ENCODE results near the gene SLC43A2. TPM values are rescaled to one million over a fixed set of nuclear protein-coding genes. Genes with fewer than 3 reads are reported as not detected.

SLC43A2 gene
- total RNA-seq, 4 donors from 2014 or later, result 3.7 to 98.9 (median 12.3) TPM

DNA sequence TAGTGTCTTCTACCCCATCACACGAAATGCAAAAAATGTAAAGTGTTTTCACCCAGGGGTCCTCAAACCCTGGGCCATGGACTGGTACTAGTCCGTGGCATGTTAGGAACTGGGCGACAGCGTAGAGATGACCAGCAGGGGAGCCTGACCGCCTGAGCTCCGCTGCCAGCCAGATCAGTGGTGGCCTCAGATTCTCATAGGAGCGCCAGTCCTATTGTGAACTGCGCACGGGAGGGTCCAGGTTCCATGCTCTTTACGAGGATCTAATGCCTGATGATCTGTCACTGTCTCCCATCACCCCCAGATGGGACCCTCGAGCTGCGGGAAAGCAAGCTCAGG, 12.4 kb upstream of the SLC43A2 start:
- H3K27ac ChIP-seq, result no peak overlapping the region
- H3K36me3 ChIP-seq, result no peaks in the 10 kb centered on the region
- TF ChIP-seq POLR2A (IDR thresholded peaks at IDR 0.05) (no peak), POLR2AphosphoS5 (IDR thresholded peaks at IDR 0.05) (no peak), EP300 (IDR thresholded peaks at IDR 0.05; ENCODE audit: low read depth) (no peak)
- TF ChIP-seq, protein P1, sequence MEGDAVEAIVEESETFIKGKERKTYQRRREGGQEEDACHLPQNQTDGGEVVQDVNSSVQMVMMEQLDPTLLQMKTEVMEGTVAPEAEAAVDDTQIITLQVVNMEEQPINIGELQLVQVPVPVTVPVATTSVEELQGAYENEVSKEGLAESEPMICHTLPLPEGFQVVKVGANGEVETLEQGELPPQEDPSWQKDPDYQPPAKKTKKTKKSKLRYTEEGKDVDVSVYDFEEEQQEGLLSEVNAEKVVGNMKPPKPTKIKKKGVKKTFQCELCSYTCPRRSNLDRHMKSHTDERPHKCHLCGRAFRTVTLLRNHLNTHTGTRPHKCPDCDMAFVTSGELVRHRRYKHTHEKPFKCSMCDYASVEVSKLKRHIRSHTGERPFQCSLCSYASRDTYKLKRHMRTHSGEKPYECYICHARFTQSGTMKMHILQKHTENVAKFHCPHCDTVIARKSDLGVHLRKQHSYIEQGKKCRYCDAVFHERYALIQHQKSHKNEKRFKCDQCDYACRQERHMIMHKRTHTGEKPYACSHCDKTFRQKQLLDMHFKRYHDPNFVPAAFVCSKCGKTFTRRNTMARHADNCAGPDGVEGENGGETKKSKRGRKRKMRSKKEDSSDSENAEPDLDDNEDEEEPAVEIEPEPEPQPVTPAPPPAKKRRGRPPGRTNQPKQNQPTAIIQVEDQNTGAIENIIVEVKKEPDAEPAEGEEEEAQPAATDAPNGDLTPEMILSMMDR (IDR thresholded peaks at IDR 0.05), result no peak
- intact Hi-C loops (cut with DNase I; ENCODE audit: low total_unique reads), result no loop called here
- H3K4me3 ChIP-seq, result no peak overlapping the region
- H3K27me3 ChIP-seq, result no peaks in the 10 kb centered on the region
- in situ Hi-C loops (cut with MboI; ENCODE audit: low pct_ligation_motif_present in 1 of 4, low pct_unique_long_range_greater_than_20kb in 1 of 4, low sequenced_read_pairs in 3 of 4), result no loop called here
- DNase-seq, result no peak
- WGBS, 2 donors (ENCODE audit: low coverage in 1 of 2), result 66 to 78% methylated on average over 10 to 12 of the region's 12 CpGs
- H3K9me3 ChIP-seq, result no peaks in the 10 kb centered on the region
- H3K4me1 ChIP-seq, result peaks cover 0 to 12% (median 8%) of the 10 kb centered on the region in 4 donors

DNA sequence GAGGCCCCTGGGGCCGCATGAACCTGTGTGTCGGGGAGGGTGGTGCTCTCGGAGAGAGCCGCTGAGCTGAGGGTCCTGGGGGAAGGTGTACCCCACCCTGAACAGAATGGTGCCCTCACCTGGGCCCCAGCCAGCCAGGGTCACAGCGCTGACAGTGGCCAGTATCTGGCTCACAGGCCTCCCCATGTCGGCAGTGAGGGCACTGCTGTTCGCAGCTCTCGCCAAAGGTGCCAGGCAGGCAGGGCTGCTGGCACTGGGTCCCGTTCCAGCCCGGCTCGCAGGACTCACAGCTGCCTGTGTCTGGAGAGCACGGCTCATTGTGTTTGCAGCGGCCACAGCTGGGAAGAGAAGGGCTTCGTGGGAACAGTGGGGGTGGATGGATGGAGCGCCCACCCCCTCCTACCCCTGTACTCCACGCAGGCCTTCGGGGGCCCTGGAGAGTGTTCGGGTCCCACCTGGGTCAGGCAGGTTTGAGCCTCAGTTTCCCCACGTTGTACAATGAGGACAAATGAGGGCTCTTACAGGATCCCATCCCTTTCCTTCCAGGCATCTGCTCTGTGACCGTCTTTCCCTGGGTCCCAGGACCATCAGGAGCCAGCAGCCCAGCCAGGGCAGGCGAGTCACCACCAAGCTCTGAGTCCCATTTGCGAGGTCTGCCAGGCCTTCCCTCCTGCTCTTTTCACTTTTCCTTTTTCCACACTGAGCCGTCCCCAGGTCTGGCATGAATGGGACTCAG, 11.9 kb upstream of the SLC43A2 start:
- 73% methylated on average over 20 of the region's 23 CpGs; no CpG with 5 or more reads in 1 of the 2 donors for WGBS, 2 donors (ENCODE audit: low coverage in 1 of 2)
- in situ Hi-C loops (cut with MboI; ENCODE audit: low pct_ligation_motif_present in 1 of 4, low pct_unique_long_range_greater_than_20kb in 1 of 4, low sequenced_read_pairs in 3 of 4) (no loop called here), intact Hi-C loops (cut with DNase I; ENCODE audit: low total_unique reads) (no loop called here)
- DNase-seq, result no peak
- no peak overlapping the region for H3K27ac ChIP-seq
- TF ChIP-seq EP300 (IDR thresholded peaks at IDR 0.05; ENCODE audit: low read depth), result no peak
- TF ChIP-seq, protein P1 (IDR thresholded peaks at IDR 0.05), result no peak
- no peak for TF ChIP-seq POLR2AphosphoS5 (IDR thresholded peaks at IDR 0.05)
- no peak for TF ChIP-seq POLR2A (IDR thresholded peaks at IDR 0.05)
- H3K9me3 ChIP-seq, result no peaks in the 10 kb centered on the region
- no peaks in the 10 kb centered on the region for H3K27me3 ChIP-seq
- H3K4me3 ChIP-seq, result no peak overlapping the region
- peaks cover 0 to 12% (median 8%) of the 10 kb centered on the region in 4 donors for H3K4me1 ChIP-seq
- no peaks in the 10 kb centered on the region for H3K36me3 ChIP-seq

DNA sequence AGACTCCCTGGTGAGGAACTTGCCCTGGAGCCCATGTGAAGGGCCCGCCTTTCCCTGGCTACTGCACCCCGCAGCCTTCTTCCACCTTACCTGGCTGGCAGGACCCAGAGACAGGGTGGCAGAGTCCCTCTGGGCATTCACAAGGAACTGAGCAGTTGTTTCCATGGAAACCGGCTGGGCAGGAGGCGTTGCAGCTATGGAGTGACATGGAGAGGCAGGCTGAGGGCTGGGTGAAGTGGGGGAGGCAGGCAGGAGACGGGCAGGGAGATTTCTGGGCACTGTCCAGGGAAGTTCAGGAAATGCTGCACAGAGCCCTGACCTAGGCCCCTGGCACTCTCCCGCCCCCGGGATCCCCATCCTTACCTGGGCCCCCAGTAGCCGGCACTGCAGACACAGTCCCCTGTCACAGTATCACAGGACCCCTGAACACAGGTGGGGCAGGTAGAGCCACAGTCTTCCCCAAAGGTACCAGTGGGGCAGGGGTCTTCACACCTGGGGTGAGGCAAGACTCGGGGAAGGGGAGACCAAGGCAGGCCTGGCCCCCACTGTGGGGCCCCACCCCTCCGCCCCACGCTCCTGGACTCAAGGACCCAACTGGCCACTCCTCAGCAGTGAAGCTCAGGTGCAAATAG, 11.0 kb upstream of the SLC43A2 start:
- TF ChIP-seq EP300 (IDR thresholded peaks at IDR 0.05; ENCODE audit: low read depth), result no peak
- TF ChIP-seq POLR2A (IDR thresholded peaks at IDR 0.05), result no peak
- TF ChIP-seq, protein P1 (IDR thresholded peaks at IDR 0.05), result no peak
- TF ChIP-seq POLR2AphosphoS5 (IDR thresholded peaks at IDR 0.05), result no peak
- Histone ChIP-seq H3K27me3 (no peaks in the 10 kb centered on the region), H3K36me3 (no peaks in the 10 kb centered on the region), H3K4me3 (no peak overlapping the region), H3K4me1 (peaks cover 0 to 12% (median 8%) of the 10 kb centered on the region in 4 donors), H3K27ac (no peak overlapping the region), H3K9me3 (no peaks in the 10 kb centered on the region)
- in situ Hi-C loops (cut with MboI; ENCODE audit: low pct_ligation_motif_present in 1 of 4, low pct_unique_long_range_greater_than_20kb in 1 of 4, low sequenced_read_pairs in 3 of 4) (loop anchor here in 1 of 4 donors (10.0 kb wide), 1 partner anchor 55 kb away; no protein-coding TSS in a partner anchor), intact Hi-C loops (cut with DNase I; ENCODE audit: low total_unique reads) (loop anchor here (10.0 kb wide), 1 partner anchor 365 kb away; the partner anchor contains the start of genes BHLHA9 and TRARG1)
- 65 to 92% methylated on average over 2 to 11 of the region's 11 CpGs for WGBS, 2 donors (ENCODE audit: low coverage in 1 of 2)
- DNase-seq, result no peak

DNA sequence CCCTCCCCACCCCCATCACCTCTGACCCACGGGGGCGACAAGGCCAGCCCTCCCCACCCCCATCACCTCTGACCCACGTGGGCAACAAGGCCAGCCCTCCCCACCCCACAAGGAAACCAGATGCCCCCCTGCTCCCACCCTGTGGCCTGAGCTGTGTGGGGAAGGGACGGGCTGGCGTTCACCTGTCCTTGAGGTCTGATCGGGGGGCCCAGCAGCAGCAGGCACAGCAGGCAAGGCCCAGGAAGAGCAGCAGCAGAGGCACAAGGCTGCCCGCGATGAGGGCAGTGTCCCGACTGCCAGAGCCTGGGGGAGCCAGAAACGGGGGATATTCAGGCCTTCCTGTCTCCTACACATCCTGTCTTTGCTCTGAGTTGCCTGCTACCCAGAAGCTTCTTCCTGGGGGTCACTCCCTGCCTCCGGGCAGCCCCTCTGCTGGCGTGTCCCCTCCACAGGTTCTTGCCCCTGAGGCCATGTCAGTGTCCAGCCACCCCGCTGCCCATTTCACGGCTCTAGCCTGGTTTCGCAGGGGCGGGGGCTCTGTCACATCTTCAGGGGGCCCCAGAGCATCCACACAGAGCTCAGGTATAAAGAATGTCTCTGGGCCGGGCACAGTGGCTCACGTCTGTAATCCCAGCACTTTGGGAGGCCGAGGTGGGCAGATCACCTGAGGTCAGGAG, 10.1 kb upstream of the SLC43A2 start:
- no peak for DNase-seq
- Histone ChIP-seq H3K4me1 (peaks cover 0 to 5% (median 2%) of the 10 kb centered on the region in 4 donors), H3K4me3 (no peak overlapping the region), H3K36me3 (no peaks in the 10 kb centered on the region), H3K9me3 (no peaks in the 10 kb centered on the region), H3K27ac (no peak overlapping the region), H3K27me3 (no peaks in the 10 kb centered on the region)
- WGBS, 2 donors (ENCODE audit: low coverage in 1 of 2), result 87% methylated on average over 14 of the region's 19 CpGs; no CpG with 5 or more reads in 1 of the 2 donors
- no peak for TF ChIP-seq EP300 (IDR thresholded peaks at IDR 0.05; ENCODE audit: low read depth)
- TF ChIP-seq, protein P1 (IDR thresholded peaks at IDR 0.05), result no peak
- no peak for TF ChIP-seq POLR2A (IDR thresholded peaks at IDR 0.05)
- TF ChIP-seq POLR2AphosphoS5 (IDR thresholded peaks at IDR 0.05), result no peak
- in situ Hi-C loops (cut with MboI; ENCODE audit: low pct_ligation_motif_present in 1 of 4, low pct_unique_long_range_greater_than_20kb in 1 of 4, low sequenced_read_pairs in 3 of 4), result loop anchor here in 1 of 4 donors (10.0 kb wide), 1 partner anchor 54 kb away; no protein-coding TSS in a partner anchor
- intact Hi-C loops (cut with DNase I; ENCODE audit: low total_unique reads), result loop anchor here (10.0 kb wide), 1 partner anchor 364 kb away; the partner anchor contains the start of genes BHLHA9 and TRARG1

All from transverse colon (tissue), 4 donors.